HUES64 (cell line): ENCODE data around the gene RAB44.

Experiments used
- H3K27ac ChIP-seq: 2 replicates; pipeline ENCODE4 v1.7.0; 2013; ENCODE audit warnings: low read depth, low read length, inconsistent platforms
- H3K27me3 ChIP-seq: 2 replicates; pipeline ENCODE4 v1.6.1; 2013; ENCODE audit warnings: mild to moderate bottlenecking, low read length; ENCODE audit not compliant: insufficient read depth
- H3K36me3 ChIP-seq: 2 replicates; pipeline ENCODE4 v1.6.1; 2013; ENCODE audit warnings: mild to moderate bottlenecking, low read length; ENCODE audit not compliant: insufficient read depth
- H3K4me1 ChIP-seq: 2 replicates; pipeline ENCODE4 v1.6.1; 2013; ENCODE audit warnings: mild to moderate bottlenecking, low read length, moderate library complexity; ENCODE audit not compliant: insufficient read depth
- H3K4me3 ChIP-seq: 2 replicates; pipeline ENCODE4 v1.5.1; 2013; ENCODE audit warnings: mild to moderate bottlenecking, low read length, moderate library complexity
- H3K9ac ChIP-seq: 2 replicates; pipeline ENCODE4 v1.6.1; 2013; ENCODE audit warnings: mild to moderate bottlenecking, low read depth, low read length
- H3K9me3 ChIP-seq: 2 replicates; pipeline ENCODE4 v1.6.1; 2013; ENCODE audit warnings: low read depth, low read length; ENCODE audit not compliant: insufficient read depth
- WGBS: fragments of 150-250, 120-280 bp; methylation state at CpG from one replicate; pipeline ENCODE4 v1.1.7; 2013; ENCODE audit warnings: missing lambda C conversion rate; 5-methylcytosine and 5-hydroxymethylcytosine counted together

Gene RAB44

GRCh38 chr6:36724514-36725390 is 27.1 kb downstream of the RAB44 start:
- H3K4me1 ChIP-seq = no peaks in the 10 kb centered on the region
- H3K9me3 ChIP-seq = no peaks in the 10 kb centered on the region
- no peak overlapping the region for H3K9ac ChIP-seq
- WGBS = 67% methylated on average over 13 of the region's 13 CpGs
- no peaks in the 10 kb centered on the region for H3K27me3 ChIP-seq
- no peak overlapping the region for H3K4me3 ChIP-seq
- H3K27ac ChIP-seq = no peak overlapping the region
- H3K36me3 ChIP-seq = no peaks in the 10 kb centered on the region

DNA sequence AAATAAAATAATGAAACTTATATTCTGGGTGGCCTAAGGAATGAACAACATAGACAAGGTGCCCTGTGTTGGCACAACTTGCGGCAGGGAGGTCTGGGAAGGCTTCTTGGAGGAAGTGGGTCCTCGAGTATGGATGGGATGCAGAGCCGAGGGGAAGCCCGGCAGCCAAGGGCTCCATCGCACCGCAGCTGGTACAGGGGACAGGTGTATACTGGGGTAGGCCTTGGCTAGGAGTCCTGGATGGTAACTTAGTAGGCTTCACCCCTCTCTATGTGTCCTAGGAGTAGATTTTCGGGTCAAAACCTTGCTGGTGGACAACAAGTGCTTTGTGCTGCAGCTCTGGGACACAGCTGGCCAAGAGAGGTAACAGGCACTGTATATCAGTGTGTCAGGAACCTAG is 28.0 kb downstream of the RAB44 start:
- Histone ChIP-seq H3K9ac (no peak overlapping the region), H3K4me3 (no peak overlapping the region), H3K4me1 (no peaks in the 10 kb centered on the region), H3K36me3 (no peaks in the 10 kb centered on the region), H3K27me3 (no peaks in the 10 kb centered on the region), H3K27ac (no peak overlapping the region), H3K9me3 (no peaks in the 10 kb centered on the region)
- 86% methylated on average over 7 of the region's 7 CpGs for WGBS

DNA sequence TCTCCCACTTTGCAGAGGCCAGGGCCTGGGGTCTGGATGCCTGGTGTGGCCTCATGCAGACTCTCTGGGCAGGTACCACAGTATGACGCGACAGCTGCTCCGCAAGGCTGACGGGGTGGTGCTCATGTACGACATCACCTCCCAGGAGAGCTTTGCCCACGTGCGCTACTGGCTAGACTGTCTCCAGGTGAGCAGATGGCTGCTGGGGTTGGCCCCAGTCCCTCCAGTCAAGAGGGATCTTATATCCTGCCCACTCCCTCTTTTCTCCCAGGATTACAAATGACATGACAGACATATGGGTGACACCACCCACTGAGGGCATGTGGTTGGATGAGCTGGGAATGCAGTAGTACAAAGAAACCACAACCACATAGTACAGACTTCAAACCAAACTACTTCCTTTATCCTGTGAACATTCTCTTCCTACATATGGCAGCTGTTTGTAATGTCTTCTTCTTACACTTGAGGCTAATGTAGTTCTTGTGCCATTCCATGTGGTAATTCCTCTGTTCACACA is 29.9 kb downstream of the RAB44 start:
- Histone ChIP-seq H3K36me3 (no peaks in the 10 kb centered on the region), H3K27ac (no peak overlapping the region), H3K9ac (no peak overlapping the region), H3K4me3 (no peak overlapping the region), H3K4me1 (peaks cover 4% of the 10 kb centered on the region), H3K27me3 (no peaks in the 10 kb centered on the region), H3K9me3 (no peaks in the 10 kb centered on the region)
- WGBS = 90% methylated on average over 7 of the region's 7 CpGs

DNA sequence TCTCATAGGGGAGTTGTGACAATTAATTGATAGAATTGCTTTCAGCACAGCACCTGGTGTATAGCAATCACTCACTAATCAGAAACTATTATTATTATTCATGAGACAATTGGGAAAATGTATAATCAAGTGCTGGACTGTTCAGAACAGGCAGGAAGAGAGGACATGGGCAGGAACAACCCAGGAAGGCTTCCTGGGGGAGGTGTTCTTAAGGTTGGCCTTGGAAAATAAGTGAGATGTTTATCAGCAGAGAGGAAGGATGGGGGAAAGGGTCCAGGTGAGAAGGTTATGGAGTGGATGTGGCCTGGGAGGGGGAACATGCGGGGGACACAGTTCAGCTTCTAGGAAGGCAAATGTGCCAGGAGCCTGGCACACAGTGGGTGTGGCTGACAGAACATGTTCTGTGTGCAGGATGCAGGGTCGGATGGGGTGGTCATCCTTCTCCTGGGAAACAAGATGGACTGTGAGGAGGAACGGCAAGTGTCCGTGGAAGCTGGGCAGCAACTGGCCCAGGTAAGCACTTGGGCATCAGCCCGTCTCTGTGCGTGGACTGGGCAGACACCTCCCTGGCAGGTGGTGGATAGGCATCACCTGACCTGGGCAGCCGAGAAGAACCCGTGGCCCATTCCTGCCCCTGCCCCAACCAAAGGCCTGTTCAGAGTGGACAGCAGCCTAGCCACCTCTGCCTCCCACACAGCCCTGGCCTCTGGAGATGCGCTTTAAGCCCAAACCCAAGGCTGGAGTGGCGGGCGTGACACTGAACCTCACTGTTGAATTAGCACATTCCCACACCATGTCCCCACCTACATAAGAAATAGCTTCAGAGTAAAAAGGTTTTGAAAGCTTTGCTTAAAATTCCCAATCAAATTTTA is 30.9 kb downstream of the RAB44 start:
- WGBS = 89% methylated on average over 11 of the region's 11 CpGs
- no peaks in the 10 kb centered on the region for H3K36me3 ChIP-seq
- H3K4me3 ChIP-seq = no peak overlapping the region
- no peak overlapping the region for H3K9ac ChIP-seq
- H3K27me3 ChIP-seq = no peaks in the 10 kb centered on the region; the same call in 1 of the 2 replicates
- H3K4me1 ChIP-seq = peaks cover 4% of the 10 kb centered on the region
- H3K27ac ChIP-seq = no peak overlapping the region
- no peaks in the 10 kb centered on the region for H3K9me3 ChIP-seq

DNA sequence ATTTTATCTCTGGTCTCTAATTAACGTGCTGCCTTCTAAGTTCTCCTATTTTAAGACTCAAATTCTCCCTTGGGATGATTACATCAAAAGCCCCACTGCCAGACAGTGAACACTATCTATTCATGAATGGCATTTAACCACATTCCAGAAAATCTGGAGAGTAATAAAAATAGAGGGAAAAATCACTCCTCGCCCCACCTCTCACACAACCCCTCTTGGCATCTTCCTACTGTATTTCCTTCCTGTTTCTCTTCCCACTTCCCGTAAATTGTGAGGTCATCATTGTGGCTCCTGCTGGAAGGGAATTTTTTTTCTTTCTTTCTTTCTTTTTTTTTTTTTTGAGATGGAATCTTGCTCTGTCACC is 31.5 kb downstream of the RAB44 start:
- H3K4me3 ChIP-seq = no peak overlapping the region
- H3K4me1 ChIP-seq = peaks cover 4% of the 10 kb centered on the region
- H3K36me3 ChIP-seq = no peaks in the 10 kb centered on the region
- no peaks in the 10 kb centered on the region; the same call in 1 of the 2 replicates for H3K27me3 ChIP-seq
- H3K27ac ChIP-seq = no peak overlapping the region
- no peaks in the 10 kb centered on the region for H3K9me3 ChIP-seq
- WGBS = 85% methylated on average over 2 of the region's 3 CpGs
- no peak overlapping the region for H3K9ac ChIP-seq

DNA sequence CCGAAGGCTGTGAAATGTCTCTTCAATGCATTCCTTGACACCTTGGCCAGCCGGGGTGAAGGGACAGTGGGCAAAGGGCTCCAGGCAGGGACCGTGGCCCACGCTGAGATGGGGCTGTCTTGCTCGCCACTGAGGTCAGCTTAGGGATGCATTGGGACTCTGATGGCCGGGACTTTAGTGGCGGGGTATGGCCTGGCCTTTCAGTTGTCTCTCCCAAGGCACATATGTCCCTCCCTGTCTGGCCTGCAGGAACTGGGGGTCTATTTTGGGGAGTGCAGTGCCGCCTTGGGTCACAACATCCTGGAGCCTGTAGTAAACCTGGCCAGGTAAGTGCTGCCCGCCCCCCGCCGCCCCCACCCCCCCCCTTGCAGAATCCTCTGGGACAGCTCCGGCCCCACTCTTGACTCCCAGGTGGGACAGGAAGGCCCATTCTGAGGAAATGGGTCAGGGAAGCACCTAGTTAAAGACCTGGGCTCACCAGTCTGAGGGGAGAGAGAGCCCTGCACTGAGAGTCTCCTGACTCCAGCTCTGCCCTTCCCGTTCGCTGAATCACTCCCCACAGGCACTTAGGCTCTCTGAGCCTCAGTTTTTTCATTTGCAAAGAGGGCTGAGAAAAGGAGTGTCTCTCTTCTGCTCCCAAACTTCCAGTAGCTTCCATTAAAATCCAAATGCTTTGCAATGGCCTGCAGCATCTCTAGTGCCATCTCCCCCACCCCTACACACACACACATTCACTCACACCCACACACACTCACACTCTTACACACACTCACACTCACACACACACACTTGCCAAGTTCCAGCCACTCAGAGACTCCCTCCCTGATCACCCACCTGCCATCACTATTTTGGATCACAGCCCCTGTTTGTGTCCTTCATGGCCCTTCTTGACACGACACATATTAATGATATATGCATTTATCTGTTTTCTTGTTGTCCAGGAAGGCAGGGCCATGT is 33.1 kb downstream of the RAB44 start:
- H3K9me3 ChIP-seq = no peaks in the 10 kb centered on the region
- H3K4me1 ChIP-seq = peaks cover 4% of the 10 kb centered on the region
- H3K4me3 ChIP-seq = no peak overlapping the region
- no peak overlapping the region for H3K27ac ChIP-seq
- WGBS = 67% methylated on average over 12 of the region's 15 CpGs
- H3K27me3 ChIP-seq = no peaks in the 10 kb centered on the region; the same call in 1 of the 2 replicates
- H3K36me3 ChIP-seq = no peaks in the 10 kb centered on the region
- H3K9ac ChIP-seq = no peak overlapping the region

- WGBS = 89% methylated on average over 11 of the region's 12 CpGs
- H3K4me3 ChIP-seq = no peak overlapping the region
- peaks cover 4% of the 10 kb centered on the region for H3K4me1 ChIP-seq
- H3K9me3 ChIP-seq = no peaks in the 10 kb centered on the region
- H3K27ac ChIP-seq = no peak overlapping the region
- H3K27me3 ChIP-seq = no peaks in the 10 kb centered on the region; the same call in 1 of the 2 replicates
- no peak overlapping the region for H3K9ac ChIP-seq
- H3K36me3 ChIP-seq = no peaks in the 10 kb centered on the region
Measured at GRCh38 chr6:36731622-36732310, 34.1 kb downstream of the RAB44 start.

- Histone ChIP-seq H3K4me3 (no peak overlapping the region), H3K9me3 (no peaks in the 10 kb centered on the region), H3K4me1 (peaks cover 4% of the 10 kb centered on the region), H3K9ac (no peak overlapping the region), H3K27me3 (no peaks in the 10 kb centered on the region; the same call in 1 of the 2 replicates), H3K27ac (no peak overlapping the region), H3K36me3 (no peaks in the 10 kb centered on the region)
- WGBS = 89% methylated on average over 5 of the region's 5 CpGs
Measured at GRCh38 chr6:36733300-36733699, 35.7 kb downstream of the RAB44 start.

DNA sequence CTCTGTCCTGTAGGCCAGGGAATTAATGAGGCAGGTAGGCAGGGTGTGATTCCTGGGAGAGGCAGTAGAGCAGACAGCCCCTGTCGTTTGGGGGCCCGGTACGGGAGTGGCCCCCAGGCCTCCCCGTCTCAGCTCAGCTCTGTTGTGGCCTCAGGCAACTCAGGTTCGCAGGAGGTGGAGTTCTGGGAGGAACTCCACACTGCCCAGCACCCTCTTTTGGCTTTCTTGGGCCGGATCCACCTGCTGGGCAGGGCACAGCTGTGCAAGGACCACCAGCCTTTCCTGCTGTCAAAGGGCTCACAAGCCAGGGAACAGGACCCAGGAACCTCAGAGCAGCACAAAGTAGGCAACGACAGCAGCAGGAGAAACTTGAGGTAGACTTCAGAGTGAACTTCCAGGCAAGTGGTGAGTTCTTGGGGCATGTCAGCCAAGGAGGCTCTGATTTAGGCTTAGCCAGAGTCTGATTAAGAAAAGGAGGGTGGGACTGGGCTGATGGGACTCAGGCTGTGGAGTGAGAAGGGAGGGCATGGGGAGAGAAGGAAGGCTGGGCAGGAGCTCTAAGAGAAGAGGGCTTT is 36.9 kb downstream of the RAB44 start:
- WGBS = 81% methylated on average over 7 of the region's 7 CpGs
- Histone ChIP-seq H3K27ac (no peak overlapping the region), H3K9me3 (no peaks in the 10 kb centered on the region), H3K4me1 (peaks cover 4% of the 10 kb centered on the region), H3K4me3 (no peak overlapping the region), H3K9ac (no peak overlapping the region), H3K36me3 (no peaks in the 10 kb centered on the region), H3K27me3 (no peaks in the 10 kb centered on the region; the same call in 1 of the 2 replicates)
